ENCODE measurements around the gene TBX4. TPM values are rescaled to one million over a fixed set of nuclear protein-coding genes. Genes with fewer than 3 reads are reported as not detected.

Gene TBX4
- total and polyA plus RNA-seq, 2 experiments from 2014 or later = not detected

GRCh38 chr17:61478790-61479492 is 26.7 kb downstream of the TBX4 start:
- H2AFZ ChIP-seq = no peak overlapping the region
- H3K4me3 ChIP-seq = no peak overlapping the region
- no peaks in the 10 kb centered on the region for H3K27me3 ChIP-seq (ENCODE audit: insufficient read depth)
- no peaks in the 10 kb centered on the region for H3K36me3 Mint-ChIP-seq (ENCODE audit: low read depth)
- no peaks in the 10 kb centered on the region for H3K9me2 ChIP-seq (ENCODE audit: insufficient read depth)
- H3K9me3 Mint-ChIP-seq = no peaks in the 10 kb centered on the region; the same call in 2 of the 3 replicates
- peaks cover 5% of the 10 kb centered on the region for H3K27me3 Mint-ChIP-seq (ENCODE audit: insufficient read depth, low read depth, poor library complexity)
- DNase-seq (ENCODE audit: low spot score) = no peak
- no peak overlapping the region for H3K27ac ChIP-seq (ENCODE audit: low read depth)
- peak; percentile 53 for ATAC-seq
- no peaks in the 10 kb centered on the region for H3F3A ChIP-seq (replicated peaks; ENCODE audit: low read depth)
- no peak overlapping the region for H3K27ac Mint-ChIP-seq
- H3K4me1 ChIP-seq (ENCODE audit: insufficient read depth) = 0 out of 2 replicates have a peak, but pooled peaks cover 4% of the 10 kb centered on the region
- no peak overlapping the region for H3K4me2 ChIP-seq
- H4K20me1 ChIP-seq (replicated peaks; ENCODE audit: insufficient read depth) = no peaks in the 10 kb centered on the region
- H3K36me3 ChIP-seq (ENCODE audit: insufficient read depth) = no peaks in the 10 kb centered on the region
- TF ChIP-seq CTCF (conservative IDR thresholded peaks at IDR 0.05; ENCODE audit: low read depth in 2 of 2) (peak in 1 of 2 experiments; percentile 30; a peak in 1 of 4 replicates), REST (IDR thresholded peaks at IDR 0.05; ENCODE audit: unreplicated experiment) (no peak)
- no peaks in the 10 kb centered on the region for H3K4me1 Mint-ChIP-seq
- no peak overlapping the region for H3K4me3 Mint-ChIP-seq
- no peaks in the 10 kb centered on the region for H3K79me2 ChIP-seq (replicated peaks; ENCODE audit: insufficient read depth)

GRCh38 chr17:61479493-61480413 is 27.5 kb downstream of the TBX4 start:
- ATAC-seq (no peak), DNase-seq (ENCODE audit: low spot score) (no peak)
- no peaks in the 10 kb centered on the region for H3F3A ChIP-seq (replicated peaks; ENCODE audit: low read depth)
- H3K27ac ChIP-seq (ENCODE audit: low read depth) = no peak overlapping the region
- H2AFZ ChIP-seq = no peak overlapping the region
- no peaks in the 10 kb centered on the region for H3K36me3 Mint-ChIP-seq (ENCODE audit: low read depth)
- H3K4me1 Mint-ChIP-seq = no peaks in the 10 kb centered on the region
- no peaks in the 10 kb centered on the region for H4K20me1 ChIP-seq (replicated peaks; ENCODE audit: insufficient read depth)
- H3K4me3 Mint-ChIP-seq = no peak overlapping the region
- 0 out of 2 replicates have a peak, but pooled peaks cover 4% of the 10 kb centered on the region for H3K4me1 ChIP-seq (ENCODE audit: insufficient read depth)
- H3K9me3 Mint-ChIP-seq = no peaks in the 10 kb centered on the region; the same call in 2 of the 3 replicates
- H3K4me2 ChIP-seq = no peak overlapping the region
- no peaks in the 10 kb centered on the region for H3K36me3 ChIP-seq (ENCODE audit: insufficient read depth)
- no peak overlapping the region for H3K4me3 ChIP-seq
- no peak overlapping the region for H3K27ac Mint-ChIP-seq
- no peaks in the 10 kb centered on the region for H3K79me2 ChIP-seq (replicated peaks; ENCODE audit: insufficient read depth)
- no peaks in the 10 kb centered on the region for H3K27me3 ChIP-seq (ENCODE audit: insufficient read depth)
- no peak for TF ChIP-seq REST (IDR thresholded peaks at IDR 0.05; ENCODE audit: unreplicated experiment)
- peaks cover 5% of the 10 kb centered on the region for H3K27me3 Mint-ChIP-seq (ENCODE audit: insufficient read depth, low read depth, poor library complexity)
- H3K9me2 ChIP-seq (ENCODE audit: insufficient read depth) = no peaks in the 10 kb centered on the region

Data from GM23338 (cell line).